Measurements from ENCODE around the gene CUL3.

GRCh38 chr2:224598678-224599077 is 13.5 kb upstream of the CUL3 start:
- TF ChIP-seq TAF1 (IDR thresholded peaks at IDR 0.05; ENCODE audit: borderline replicate concordance, insufficient read depth, low read length): no peak
- no peak for TF ChIP-seq REST (IDR thresholded peaks at IDR 0.05; ENCODE audit: insufficient read depth in 1 of 2, low read depth in 2 of 2, low read length in 2 of 2)
- no peak for TF ChIP-seq SIN3A (IDR thresholded peaks at IDR 0.05; ENCODE audit: borderline replicate concordance, insufficient read depth, low read length)
- no peak for TF ChIP-seq POLR2AphosphoS5 (IDR thresholded peaks at IDR 0.05; ENCODE audit: low read depth, low read length)
- TF ChIP-seq FOXP2 (optimal IDR thresholded peaks at IDR 0.05; ENCODE audit: borderline replicate concordance, extremely low read depth, extremely low read length, insufficient read depth): no peak
